ENCODE measurements around the gene METTL25B. TPM values are rescaled to one million over a fixed set of nuclear protein-coding genes. Genes with fewer than 3 reads are reported as not detected.

METTL25B gene
- total and polyA plus RNA-seq, 10 of the 15 experiments (the other 5 are each of a cell fraction or from before 2014, with no cell fraction given), result 5.9 to 25.2 (median 13.5) TPM

DNA sequence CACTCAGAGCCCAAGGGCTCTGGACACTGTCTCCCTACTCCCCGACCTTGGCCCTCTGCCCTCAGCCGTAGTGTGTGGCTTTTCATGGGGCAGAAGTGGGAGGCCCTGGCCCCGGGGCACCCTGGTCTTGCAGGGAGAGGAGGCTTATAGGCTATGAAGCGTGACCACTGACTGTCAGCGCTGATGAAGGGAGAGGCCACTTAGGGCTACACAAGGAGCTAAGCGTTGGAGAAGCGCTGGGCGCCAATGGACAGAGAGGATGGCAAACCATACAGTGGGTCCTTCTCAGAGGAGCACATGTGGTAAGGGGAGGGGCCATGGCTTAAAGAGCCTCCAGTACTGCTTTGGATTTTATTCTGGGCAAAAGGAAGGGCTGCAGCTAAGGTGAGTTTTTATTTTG, 30.8 kb upstream of the METTL25B start:
- Histone ChIP-seq H3K9me3 (replicated peaks; ENCODE audit: control insufficient read depth, insufficient read depth, low read length) (no peaks in the 10 kb centered on the region), H2AFZ (ENCODE audit: control insufficient read depth, low read depth, low read length) (no peak overlapping the region), H3K36me3 (ENCODE audit: control insufficient read depth in 2 of 2, insufficient read depth in 2 of 2, low read length in 1 of 2) (no peaks in the 10 kb centered on the region), H4K20me1 (ENCODE audit: control insufficient read depth, insufficient read depth) (no peaks in the 10 kb centered on the region), H3K4me1 (ENCODE audit: control insufficient read depth, insufficient read depth, low read length) (no peaks in the 10 kb centered on the region), H3K79me2 (ENCODE audit: control insufficient read depth, insufficient read depth, low read length) (no peaks in the 10 kb centered on the region), H3K27me3 (replicated peaks in 1 of 2; ENCODE audit: control insufficient read depth in 2 of 2, insufficient read depth in 2 of 2, low read length in 1 of 2) (peaks cover 3 to 11% of the 10 kb centered on the region in 2 experiments; a peak in 3 of 4 replicates), H3K27ac (ENCODE audit: control insufficient read depth, insufficient read depth) (no peak overlapping the region), H3K4me2 (ENCODE audit: control insufficient read depth, insufficient read depth) (no peak overlapping the region), H3K4me3 (no peak overlapping the region), H3K9ac (ENCODE audit: control insufficient read depth, insufficient read depth, low read length) (no peak overlapping the region)
- no TSS peak for BruUV-seq (replicated peaks)
- FAIRE-seq, result no peak
- SMC1A ChIA-PET (ENCODE audit: uncharacterized antibody, unreplicated experiment), result no interaction called here
- CTCF ChIA-PET, result interaction anchor here (0.9 to 2.4 kb wide), 4 partner anchors 8 to 28 kb away, joined by 3 to 10 read pairs (median 5); no protein-coding TSS in a partner anchor
- ATAC-seq, result no peak
- no peak for DNase-seq (ENCODE audit: low read depth, low spot score)
- TF ChIP-seq MXI1 (IDR thresholded peaks at IDR 0.05; ENCODE audit: low read depth, low read length) (no peak), RFX5 (IDR thresholded peaks at IDR 0.05; ENCODE audit: low read depth, low read length) (no peak), NFXL1 (IDR thresholded peaks at IDR 0.05; ENCODE audit: borderline replicate concordance) (no peak), CHD4 (IDR thresholded peaks at IDR 0.05) (no peak), BHLHE40 (IDR thresholded peaks at IDR 0.05; ENCODE audit: borderline replicate concordance in 1 of 2, low read depth in 2 of 2, low read length in 1 of 2) (no peak), ZNF384 (IDR thresholded peaks at IDR 0.05; ENCODE audit: borderline replicate concordance, low read depth, low read length) (no peak), SIN3A (IDR thresholded peaks at IDR 0.05; ENCODE audit: low read depth, low read length) (no peak), POLR2AphosphoS5 (IDR thresholded peaks at IDR 0.05; ENCODE audit: low read length) (no peak), LARP7 (IDR thresholded peaks at IDR 0.05) (no peak), ZNF622 (IDR thresholded peaks at IDR 0.05) (no peak), YY1 (IDR thresholded peaks at IDR 0.05; ENCODE audit: low read depth, low read length) (no peak)
- TF ChIP-seq, protein P1, sequence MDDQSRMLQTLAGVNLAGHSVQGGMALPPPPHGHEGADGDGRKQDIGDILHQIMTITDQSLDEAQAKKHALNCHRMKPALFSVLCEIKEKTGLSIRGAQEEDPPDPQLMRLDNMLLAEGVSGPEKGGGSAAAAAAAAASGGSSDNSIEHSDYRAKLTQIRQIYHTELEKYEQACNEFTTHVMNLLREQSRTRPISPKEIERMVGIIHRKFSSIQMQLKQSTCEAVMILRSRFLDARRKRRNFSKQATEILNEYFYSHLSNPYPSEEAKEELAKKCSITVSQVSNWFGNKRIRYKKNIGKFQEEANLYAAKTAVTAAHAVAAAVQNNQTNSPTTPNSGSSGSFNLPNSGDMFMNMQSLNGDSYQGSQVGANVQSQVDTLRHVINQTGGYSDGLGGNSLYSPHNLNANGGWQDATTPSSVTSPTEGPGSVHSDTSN (IDR thresholded peaks at IDR 0.05; ENCODE audit: insufficient replicate concordance, low read depth, low read length), result no peak
- TF ChIP-seq, protein P2, sequence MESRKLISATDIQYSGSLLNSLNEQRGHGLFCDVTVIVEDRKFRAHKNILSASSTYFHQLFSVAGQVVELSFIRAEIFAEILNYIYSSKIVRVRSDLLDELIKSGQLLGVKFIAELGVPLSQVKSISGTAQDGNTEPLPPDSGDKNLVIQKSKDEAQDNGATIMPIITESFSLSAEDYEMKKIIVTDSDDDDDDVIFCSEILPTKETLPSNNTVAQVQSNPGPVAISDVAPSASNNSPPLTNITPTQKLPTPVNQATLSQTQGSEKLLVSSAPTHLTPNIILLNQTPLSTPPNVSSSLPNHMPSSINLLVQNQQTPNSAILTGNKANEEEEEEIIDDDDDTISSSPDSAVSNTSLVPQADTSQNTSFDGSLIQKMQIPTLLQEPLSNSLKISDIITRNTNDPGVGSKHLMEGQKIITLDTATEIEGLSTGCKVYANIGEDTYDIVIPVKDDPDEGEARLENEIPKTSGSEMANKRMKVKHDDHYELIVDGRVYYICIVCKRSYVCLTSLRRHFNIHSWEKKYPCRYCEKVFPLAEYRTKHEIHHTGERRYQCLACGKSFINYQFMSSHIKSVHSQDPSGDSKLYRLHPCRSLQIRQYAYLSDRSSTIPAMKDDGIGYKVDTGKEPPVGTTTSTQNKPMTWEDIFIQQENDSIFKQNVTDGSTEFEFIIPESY (IDR thresholded peaks at IDR 0.05), result no peak
- TF ChIP-seq, protein P3, sequence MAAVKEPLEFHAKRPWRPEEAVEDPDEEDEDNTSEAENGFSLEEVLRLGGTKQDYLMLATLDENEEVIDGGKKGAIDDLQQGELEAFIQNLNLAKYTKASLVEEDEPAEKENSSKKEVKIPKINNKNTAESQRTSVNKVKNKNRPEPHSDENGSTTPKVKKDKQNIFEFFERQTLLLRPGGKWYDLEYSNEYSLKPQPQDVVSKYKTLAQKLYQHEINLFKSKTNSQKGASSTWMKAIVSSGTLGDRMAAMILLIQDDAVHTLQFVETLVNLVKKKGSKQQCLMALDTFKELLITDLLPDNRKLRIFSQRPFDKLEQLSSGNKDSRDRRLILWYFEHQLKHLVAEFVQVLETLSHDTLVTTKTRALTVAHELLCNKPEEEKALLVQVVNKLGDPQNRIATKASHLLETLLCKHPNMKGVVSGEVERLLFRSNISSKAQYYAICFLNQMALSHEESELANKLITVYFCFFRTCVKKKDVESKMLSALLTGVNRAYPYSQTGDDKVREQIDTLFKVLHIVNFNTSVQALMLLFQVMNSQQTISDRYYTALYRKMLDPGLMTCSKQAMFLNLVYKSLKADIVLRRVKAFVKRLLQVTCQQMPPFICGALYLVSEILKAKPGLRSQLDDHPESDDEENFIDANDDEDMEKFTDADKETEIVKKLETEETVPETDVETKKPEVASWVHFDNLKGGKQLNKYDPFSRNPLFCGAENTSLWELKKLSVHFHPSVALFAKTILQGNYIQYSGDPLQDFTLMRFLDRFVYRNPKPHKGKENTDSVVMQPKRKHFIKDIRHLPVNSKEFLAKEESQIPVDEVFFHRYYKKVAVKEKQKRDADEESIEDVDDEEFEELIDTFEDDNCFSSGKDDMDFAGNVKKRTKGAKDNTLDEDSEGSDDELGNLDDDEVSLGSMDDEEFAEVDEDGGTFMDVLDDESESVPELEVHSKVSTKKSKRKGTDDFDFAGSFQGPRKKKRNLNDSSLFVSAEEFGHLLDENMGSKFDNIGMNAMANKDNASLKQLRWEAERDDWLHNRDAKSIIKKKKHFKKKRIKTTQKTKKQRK (IDR thresholded peaks at IDR 0.05; ENCODE audit: low read depth, low read length), result no peak
- POLR2A ChIA-PET, result no interaction called here
- RAD21 ChIA-PET (ENCODE audit: unreplicated experiment), result interaction anchor here (1.3 kb wide), 1 partner anchor 9 kb away, joined by 4 read pairs; no protein-coding TSS in a partner anchor
- WGBS (ENCODE audit: insufficient coverage, insufficient replicate concordance, low lambda C conversion rate, missing lambda C conversion rate), result 55% methylated on average over 8 of the region's 8 CpGs
- in situ Hi-C loops (cut with MboI), result no loop called here
- intact Hi-C loops (cut with micrococcal nuclease; ENCODE audit: unreplicated experiment), result no loop called here

Data from GM12878 (cell line).